GM12878 (cell line): ENCODE results near the gene SORL1. TPM values are rescaled to one million over a fixed set of nuclear protein-coding genes. Genes with fewer than 3 reads are reported as not detected.

ENCODE experiments used
- ATAC-seq: fragments of 200-7000 bp; cut with Tn5 transposase; 3 replicates; pipeline ENCODE4 v1.9.1; 2020; ENCODE audit warnings: mild to moderate bottlenecking, moderate library complexity
- BruUV-seq: library from RNA; stranded (reverse); fragments of 400-500 nt; replicated peaks from 2 replicates; lab custom pipeline; 2021; lab: Mats Ljungman, UMichigan
- CTCF ChIA-PET: fragments of 300-600 bp; sonication (Branson Sonifier 250); formaldehyde crosslinking; extraction: SDS; loops from one replicate; lab custom pipeline; 2021; ENCODE audit warnings: inconsistent platforms; lab: Yijun Ruan, JAX
- POLR2A ChIA-PET: fragments of 350-600 bp; formaldehyde crosslinking; extraction: SDS; loops from one replicate; lab custom pipeline; 2021; ENCODE audit warnings: inconsistent platforms; lab: Charles Lee
- RAD21 ChIA-PET: fragments of 300-600 bp; sonication (Branson Sonifier 250); formaldehyde crosslinking; loops from one replicate; lab custom pipeline; 2023; ENCODE audit warnings: antibody characterized with exemption; ENCODE audit not compliant: unreplicated experiment; lab: Charles Lee
- SMC1A ChIA-PET: fragments of 300-600 bp; sonication (Branson Sonifier 250); formaldehyde crosslinking; loops from one replicate; lab custom pipeline; 2023; ENCODE audit not compliant: unreplicated experiment, uncharacterized antibody; lab: Charles Lee
- DNase-seq: peaks from one replicate; pipeline ENCODE4 v3.0.0-alpha.2; 2011; ENCODE audit warnings: low read depth, low spot score
- FAIRE-seq: peaks from 3 replicates; lab custom pipeline; 2011; peaks lifted over from hg19 to GRCh38; lab: Jason Lieb, UNC
- H2AFZ ChIP-seq: 2 replicates; pipeline ENCODE4 v1.6.0; 2011; ENCODE audit warnings: low read depth, low read length, control low read depth; ENCODE audit not compliant: control insufficient read depth
- H3K27ac ChIP-seq: 2 replicates; pipeline ENCODE4 v1.5.1; 2011; ENCODE audit warnings: control low read depth; ENCODE audit not compliant: control insufficient read depth, insufficient read depth
- H3K27me3 ChIP-seq, 2 experiments: replicated peaks in 1 of 2; 2 replicates each; pipeline versions ENCODE4 v1.6.0 to v1.6.1; 2011; ENCODE audit warnings: low read length in 1 of 2; ENCODE audit not compliant: control insufficient read depth in 2 of 2, insufficient read depth in 2 of 2
- H3K36me3 ChIP-seq, 2 experiments: 2 replicates each; pipeline ENCODE4 v1.5.1; 2011; ENCODE audit warnings: low read length in 1 of 2; ENCODE audit not compliant: control insufficient read depth in 2 of 2, insufficient read depth in 2 of 2
- H3K4me1 ChIP-seq: 2 replicates; pipeline ENCODE4 v1.6.1; 2011; ENCODE audit warnings: mild to moderate bottlenecking, low read length, moderate library complexity, mixed read lengths; ENCODE audit not compliant: control insufficient read depth, insufficient read depth
- H3K4me2 ChIP-seq: 2 replicates; pipeline ENCODE4 v1.6.0; 2011; ENCODE audit warnings: control low read depth; ENCODE audit not compliant: control insufficient read depth, insufficient read depth
- H3K4me3 ChIP-seq: fragments of 200-600 bp; sonication (generic); 2 replicates; pipeline ENCODE4 v1.5.1; 2016
- H3K79me2 ChIP-seq: 2 replicates; pipeline ENCODE4 v1.6.0; 2011; ENCODE audit warnings: low read length; ENCODE audit not compliant: control insufficient read depth, insufficient read depth
- H3K9ac ChIP-seq: 2 replicates; pipeline ENCODE4 v1.8.0; 2011; ENCODE audit warnings: low read length, control low read depth, mixed read lengths; ENCODE audit not compliant: control insufficient read depth, insufficient read depth
- H3K9me3 ChIP-seq: replicated peaks from 3 replicates; pipeline ENCODE4 v1.5.1; 2011; ENCODE audit warnings: mild to moderate bottlenecking, low read length; ENCODE audit not compliant: control insufficient read depth, insufficient read depth
- H4K20me1 ChIP-seq: 2 replicates; pipeline ENCODE4 v1.6.0; 2011; ENCODE audit not compliant: control insufficient read depth, insufficient read depth
- CHD2 ChIP-seq: IDR thresholded peaks from 2 replicates; pipeline ENCODE4 v1.6.1; 2011; ENCODE audit warnings: low read depth, low read length, improper control_type of control experiment, borderline replicate concordance
- CHD4 ChIP-seq: fragments of 200-600 bp; sonication (generic); IDR thresholded peaks from 2 replicates; pipeline ENCODE4 v1.6.1; 2016; ENCODE audit warnings: mild to moderate bottlenecking
- CUX1 ChIP-seq: IDR thresholded peaks from 2 replicates; pipeline ENCODE4 v1.6.1; 2012; ENCODE audit warnings: improper control_type of control experiment, low read depth, low read length; ENCODE audit not compliant: insufficient replicate concordance
- HDAC6 ChIP-seq: fragments of 200-600 bp; sonication (generic); IDR thresholded peaks from one replicate; pipeline ENCODE4 v1.8.0; 2017; ENCODE audit warnings: antibody characterized with exemption; ENCODE audit not compliant: unreplicated experiment
- HDGF ChIP-seq: fragments of 450-650 bp; IDR thresholded peaks from 2 replicates; pipeline ENCODE4 v1.6.1; 2016; ENCODE audit warnings: antibody characterized with exemption
- NFXL1 ChIP-seq: fragments of 450-650 bp; IDR thresholded peaks from 2 replicates; pipeline ENCODE4 v1.6.1; 2017; ENCODE audit warnings: antibody characterized with exemption, mild to moderate bottlenecking, borderline replicate concordance
- NKRF ChIP-seq: fragments of 450-650 bp; conservative IDR thresholded peaks from 2 replicates; pipeline ENCODE4 v1.6.1; 2017; ENCODE audit warnings: mild to moderate bottlenecking, moderate library complexity
- RB1 ChIP-seq: fragments of 450-650 bp; formaldehyde crosslinking; IDR thresholded peaks from 2 replicates; pipeline ENCODE4 v1.6.1; 2017; ENCODE audit warnings: mild to moderate bottlenecking, borderline replicate concordance
- SMAD5 ChIP-seq: IDR thresholded peaks from 2 replicates; pipeline ENCODE4 v1.6.1; 2016; ENCODE audit warnings: antibody characterized with exemption, low read depth
- SREBF1 ChIP-seq: IDR thresholded peaks from 2 replicates; pipeline ENCODE4 v1.6.1; 2012; ENCODE audit warnings: mild to moderate bottlenecking, low read length
- STAT1 ChIP-seq: fragments of 450-650 bp; conservative IDR thresholded peaks from 2 replicates; pipeline ENCODE4 v1.6.1; 2014; ENCODE audit warnings: antibody characterized with exemption, mild to moderate bottlenecking
- STAT3 ChIP-seq: IDR thresholded peaks from 2 replicates; pipeline ENCODE4 v1.6.1; 2011; ENCODE audit warnings: low read depth, low read length, improper control_type of control experiment
- SUZ12 ChIP-seq: fragments of 200-600 bp; sonication (generic); IDR thresholded peaks from one replicate; pipeline ENCODE4 v1.6.1; 2018; ENCODE audit warnings: antibody characterized with exemption, mild to moderate bottlenecking; ENCODE audit not compliant: unreplicated experiment
- USF1 ChIP-seq: IDR thresholded peaks from 2 replicates; pipeline ENCODE4 v1.6.1; 2011; ENCODE audit warnings: borderline replicate concordance, low read depth, mild to moderate bottlenecking, moderate library complexity, mixed read lengths, low read length; ENCODE audit not compliant: insufficient read depth; ENCODE audit errors: extremely low read length
- YY1 ChIP-seq: IDR thresholded peaks from 2 replicates; pipeline ENCODE4 v1.6.1; 2011; ENCODE audit warnings: low read depth, mild to moderate bottlenecking, low read length
- ZNF207 ChIP-seq: fragments of 450-650 bp; IDR thresholded peaks from 2 replicates; pipeline ENCODE4 v1.6.1; 2014; ENCODE audit warnings: antibody characterized with exemption, mild to moderate bottlenecking, borderline replicate concordance
- ZNF217 ChIP-seq: fragments of 450-650 bp; IDR thresholded peaks from 2 replicates; pipeline ENCODE4 v1.6.1; 2017; ENCODE audit warnings: antibody characterized with exemption, mild to moderate bottlenecking
- ZSCAN29 ChIP-seq: fragments of 450-650 bp; IDR thresholded peaks from 2 replicates; pipeline ENCODE4 v1.6.1; 2017; ENCODE audit warnings: mild to moderate bottlenecking, moderate library complexity
- WGBS: methylation state at CpG from one replicate; pipeline ENCODE4 v1.1.6; 2016; ENCODE audit warnings: low lambda C conversion rate; ENCODE audit not compliant: insufficient replicate concordance, insufficient coverage; ENCODE audit errors: missing lambda C conversion rate; 5-methylcytosine and 5-hydroxymethylcytosine counted together
- in situ Hi-C: fragments of 300-500 bp; cut with MboI; formaldehyde crosslinking; loops from 9 replicates; pipeline ENCODE4 v1.14.3; 2018; ENCODE audit warnings: mixed read lengths
- intact Hi-C: fragments of 100-400 bp; cut with micrococcal nuclease; formaldehyde crosslinking; loops from one replicate; pipeline ENCODE4 v1.14.2; 2022; ENCODE audit not compliant: unreplicated experiment
- polyA plus RNA-seq, 11 experiments: library from polyadenylated mRNA; depleted of rRNA in 4 of 11; unstranded in 6 of 11; stranded (reverse) in 5 of 11; fragments of >200 nt; fragmentation: Nextera tagmentation in 4 of 11; fragmentation: Illumina TruSeq in 1 of 11; extraction: Ambion mirVana in 4 of 11; extraction: Trizol in 1 of 11; gene quantifications; 1 replicate in 1 of 11; 2 replicates in 10 of 11; pipeline versions ENCODE4 v1.2.1 to v1.2.3, GENCODE V29; 2011 to 2016; ENCODE audit warnings: inconsistent platforms in 2 of 11, missing spikeins in 2 of 11, low read depth in 1 of 11
- total RNA-seq, 4 experiments: library from RNA; depleted of rRNA in 3 of 4; stranded (reverse); fragments of >200 nt in 3 of 4; fragmentation: Illumina TruSeq in 1 of 4; extraction: Trizol in 1 of 4; gene quantifications; 2 replicates each; pipeline versions ENCODE4 v1.2.1 to v1.2.3, GENCODE V29; 2013 to 2021

Gene SORL1
- total and polyA plus RNA-seq, 10 of the 15 experiments (the other 5 are each of a cell fraction or from before 2014, with no cell fraction given): 20.2 to 107 (median 59.9) TPM

- SMC1A ChIA-PET: no interaction called here
- Histone ChIP-seq H3K4me1 (peaks cover 38% of the 10 kb centered on the region), H4K20me1 (no peaks in the 10 kb centered on the region; the same call in 1 of the 2 replicates), H3K79me2 (peaks cover 78% of the 10 kb centered on the region), H3K9me3 (no peaks in the 10 kb centered on the region; the same call in 2 of the 3 replicates), H3K4me2 (no peak overlapping the region), H3K4me3 (no peak overlapping the region), H2AFZ (no peak overlapping the region), H3K36me3 (peaks cover 25 to 44% of the 10 kb centered on the region in 2 experiments; a peak in 3 of 4 replicates), H3K27me3 (no peaks in the 10 kb centered on the region), H3K27ac (peak overlapping the region; percentile 40), H3K9ac (no peak overlapping the region)
- FAIRE-seq (no peak), ATAC-seq (no peak), DNase-seq (no peak)
- intact Hi-C loops (no loop called here), in situ Hi-C loops (loop anchor here (25.0 kb wide), 1 partner anchor 1590 kb away; the partner anchor contains the start of gene HSPA8)
- POLR2A ChIA-PET: interaction anchor here (0.7 kb wide), 1 partner anchor 82 kb away, joined by 3 read pairs; no protein-coding TSS in a partner anchor
- TF ChIP-seq SUZ12 (no peak), ZNF217 (no peak), SREBF1 (no peak), CHD4 (no peak), ZNF207 (no peak), USF1 (no peak), HDGF (no peak), SMAD5 (no peak), CUX1 (no peak), CHD2 (no peak), STAT1 (no peak), ZSCAN29 (no peak), RB1 (no peak), NFXL1 (no peak), HDAC6 (no peak), STAT3 (no peak), YY1 (no peak), NKRF (no peak)
- RAD21 ChIA-PET: interaction anchor here (0.6 to 0.7 kb wide), 2 partner anchors 11 to 16 kb away, joined by 3 to 5 read pairs; no protein-coding TSS in a partner anchor
- no TSS peak for BruUV-seq
- 90% methylated on average over 2 of the region's 2 CpGs for WGBS
- CTCF ChIA-PET: interaction anchor here (0.7 kb wide), 1 partner anchor 53 kb away, joined by 5 read pairs; no protein-coding TSS in a partner anchor
Observed at GRCh38 chr11:121472312-121472711, 20.2 kb downstream of the SORL1 start.
